HL-60 (cell line): ENCODE measurements around the gene KATNAL1.

Experiments
- DNase-seq, 2 experiments: peaks; one replicate each; pipeline ENCODE4 v3.0.0-alpha.2; 2010 to 2020; ENCODE audit warnings: low read depth in 1 of 2, low spot score in 1 of 2
- H3K27ac ChIP-seq: fragments of 250-450 bp; sonication (Bioruptor Pico); replicated peaks from 2 replicates; pipeline ENCODE4 v1.5.1; 2020; ENCODE audit warnings: mild to moderate bottlenecking, moderate library complexity
- H3K27me3 ChIP-seq: fragments of 250-450 bp; sonication (Bioruptor Pico); 2 replicates; pipeline ENCODE4 v1.5.1; 2021; ENCODE audit warnings: mild to moderate bottlenecking, moderate library complexity; ENCODE audit not compliant: insufficient read depth, poor library complexity, severe bottlenecking
- H3K4me3 ChIP-seq: replicated peaks from 2 replicates; pipeline ENCODE4 v1.5.1; 2011; ENCODE audit warnings: mild to moderate bottlenecking, control low read depth, low read length; ENCODE audit not compliant: insufficient read depth
- GABPA ChIP-seq: IDR thresholded peaks from 2 replicates; pipeline ENCODE4 v1.6.1; 2012; ENCODE audit warnings: low read depth
- POLR2AphosphoS5 ChIP-seq: IDR thresholded peaks from 2 replicates; pipeline ENCODE4 v1.6.1; 2012; ENCODE audit warnings: low read depth
- SPI1 ChIP-seq: IDR thresholded peaks from 2 replicates; pipeline ENCODE4 v1.6.1; 2012; ENCODE audit warnings: low read depth, mild to moderate bottlenecking, borderline replicate concordance
- TF ChIP-seq, protein P1 (sequence below): IDR thresholded peaks from one replicate; pipeline ENCODE4 v1.5.1; 2011; ENCODE audit warnings: low read length, control low read depth, inconsistent platforms; ENCODE audit not compliant: insufficient read depth
- TF ChIP-seq, protein P2 (sequence below): IDR thresholded peaks from 2 replicates; pipeline ENCODE4 v1.6.1; 2012; ENCODE audit warnings: low read depth; ENCODE audit not compliant: insufficient replicate concordance

KATNAL1 gene

DNA sequence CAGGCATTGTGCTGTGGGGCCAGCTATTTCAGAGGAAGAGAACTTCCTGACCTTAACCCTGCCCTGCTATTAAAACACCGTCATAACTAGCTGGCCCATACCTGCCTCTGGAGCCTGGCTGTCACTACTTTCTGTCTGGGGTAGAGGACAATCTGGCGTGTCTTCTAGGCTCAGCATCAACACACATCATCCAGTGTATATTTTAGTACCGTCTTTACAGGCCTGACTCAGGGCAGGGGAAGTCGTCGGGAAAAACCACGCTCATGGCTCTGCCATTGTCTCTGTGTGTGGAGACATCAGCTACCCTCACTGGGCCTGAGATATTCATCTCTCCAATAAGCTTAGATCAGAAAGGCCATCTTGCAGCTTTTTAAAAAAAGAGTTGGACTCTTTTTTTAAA, 151.1 kb downstream of the KATNAL1 start:
- Histone ChIP-seq H3K27me3 (no peaks in the 10 kb centered on the region), H3K4me3 (no peak overlapping the region), H3K27ac (no peak overlapping the region)
- no peak for DNase-seq
- no peak for TF ChIP-seq GABPA
- TF ChIP-seq, protein P1, sequence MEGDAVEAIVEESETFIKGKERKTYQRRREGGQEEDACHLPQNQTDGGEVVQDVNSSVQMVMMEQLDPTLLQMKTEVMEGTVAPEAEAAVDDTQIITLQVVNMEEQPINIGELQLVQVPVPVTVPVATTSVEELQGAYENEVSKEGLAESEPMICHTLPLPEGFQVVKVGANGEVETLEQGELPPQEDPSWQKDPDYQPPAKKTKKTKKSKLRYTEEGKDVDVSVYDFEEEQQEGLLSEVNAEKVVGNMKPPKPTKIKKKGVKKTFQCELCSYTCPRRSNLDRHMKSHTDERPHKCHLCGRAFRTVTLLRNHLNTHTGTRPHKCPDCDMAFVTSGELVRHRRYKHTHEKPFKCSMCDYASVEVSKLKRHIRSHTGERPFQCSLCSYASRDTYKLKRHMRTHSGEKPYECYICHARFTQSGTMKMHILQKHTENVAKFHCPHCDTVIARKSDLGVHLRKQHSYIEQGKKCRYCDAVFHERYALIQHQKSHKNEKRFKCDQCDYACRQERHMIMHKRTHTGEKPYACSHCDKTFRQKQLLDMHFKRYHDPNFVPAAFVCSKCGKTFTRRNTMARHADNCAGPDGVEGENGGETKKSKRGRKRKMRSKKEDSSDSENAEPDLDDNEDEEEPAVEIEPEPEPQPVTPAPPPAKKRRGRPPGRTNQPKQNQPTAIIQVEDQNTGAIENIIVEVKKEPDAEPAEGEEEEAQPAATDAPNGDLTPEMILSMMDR = no peak
- TF ChIP-seq, protein P2, sequence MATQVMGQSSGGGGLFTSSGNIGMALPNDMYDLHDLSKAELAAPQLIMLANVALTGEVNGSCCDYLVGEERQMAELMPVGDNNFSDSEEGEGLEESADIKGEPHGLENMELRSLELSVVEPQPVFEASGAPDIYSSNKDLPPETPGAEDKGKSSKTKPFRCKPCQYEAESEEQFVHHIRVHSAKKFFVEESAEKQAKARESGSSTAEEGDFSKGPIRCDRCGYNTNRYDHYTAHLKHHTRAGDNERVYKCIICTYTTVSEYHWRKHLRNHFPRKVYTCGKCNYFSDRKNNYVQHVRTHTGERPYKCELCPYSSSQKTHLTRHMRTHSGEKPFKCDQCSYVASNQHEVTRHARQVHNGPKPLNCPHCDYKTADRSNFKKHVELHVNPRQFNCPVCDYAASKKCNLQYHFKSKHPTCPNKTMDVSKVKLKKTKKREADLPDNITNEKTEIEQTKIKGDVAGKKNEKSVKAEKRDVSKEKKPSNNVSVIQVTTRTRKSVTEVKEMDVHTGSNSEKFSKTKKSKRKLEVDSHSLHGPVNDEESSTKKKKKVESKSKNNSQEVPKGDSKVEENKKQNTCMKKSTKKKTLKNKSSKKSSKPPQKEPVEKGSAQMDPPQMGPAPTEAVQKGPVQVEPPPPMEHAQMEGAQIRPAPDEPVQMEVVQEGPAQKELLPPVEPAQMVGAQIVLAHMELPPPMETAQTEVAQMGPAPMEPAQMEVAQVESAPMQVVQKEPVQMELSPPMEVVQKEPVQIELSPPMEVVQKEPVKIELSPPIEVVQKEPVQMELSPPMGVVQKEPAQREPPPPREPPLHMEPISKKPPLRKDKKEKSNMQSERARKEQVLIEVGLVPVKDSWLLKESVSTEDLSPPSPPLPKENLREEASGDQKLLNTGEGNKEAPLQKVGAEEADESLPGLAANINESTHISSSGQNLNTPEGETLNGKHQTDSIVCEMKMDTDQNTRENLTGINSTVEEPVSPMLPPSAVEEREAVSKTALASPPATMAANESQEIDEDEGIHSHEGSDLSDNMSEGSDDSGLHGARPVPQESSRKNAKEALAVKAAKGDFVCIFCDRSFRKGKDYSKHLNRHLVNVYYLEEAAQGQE = no peak
- no peak for TF ChIP-seq SPI1
- no peak for TF ChIP-seq POLR2AphosphoS5

GRCh38 chr13:30154931-30155330, 152.4 kb downstream of the KATNAL1 start:
- Histone ChIP-seq H3K4me3 (no peak overlapping the region), H3K27ac (no peak overlapping the region), H3K27me3 (no peaks in the 10 kb centered on the region)
- TF ChIP-seq GABPA (no peak), POLR2AphosphoS5 (no peak), SPI1 (no peak)
- TF ChIP-seq, protein P1 = no peak
- TF ChIP-seq, protein P2 = no peak
- DNase-seq = no peak

- H3K4me3 ChIP-seq = no peak overlapping the region
- no peaks in the 10 kb centered on the region for H3K27me3 ChIP-seq
Measured at GRCh38 chr13:30154531-30154930, 152.8 kb downstream of the KATNAL1 start.

More at GRCh38 chr13:30154531-30154930, 152.8 kb downstream of the KATNAL1 start:
- no peak for DNase-seq
- TF ChIP-seq, protein P2 = no peak
- no peak for TF ChIP-seq GABPA
- TF ChIP-seq SPI1 = no peak
- TF ChIP-seq POLR2AphosphoS5 = no peak
- TF ChIP-seq, protein P1 = no peak
- no peak overlapping the region for H3K27ac ChIP-seq
